ENCODE measurements around the gene DNAI4. TPM values are rescaled to one million over a fixed set of nuclear protein-coding genes. Genes with fewer than 3 reads are reported as not detected.

The DNAI4 gene
- polyA plus RNA-seq, 1 experiment, result 2.1 TPM

- H3K9me3 ChIP-seq (ENCODE audit: control insufficient read depth, insufficient read depth, low read length), result no peaks in the 10 kb centered on the region
- no peaks in the 10 kb centered on the region for H3K27me3 ChIP-seq (ENCODE audit: control insufficient read depth, insufficient read depth, low read length)
- CTCF ChIA-PET, result interaction anchor here (0.8 kb wide), 1 partner anchor 806 kb away, joined by 4 read pairs; no protein-coding TSS in a partner anchor
- no peak overlapping the region for H3K4me3 ChIP-seq (ENCODE audit: low read depth, low read length)
- no peak for DNase-seq (ENCODE audit: low read depth, low spot score)
- no peak overlapping the region for H3K27ac ChIP-seq (ENCODE audit: low read depth, low read length)
- no peak for TF ChIP-seq CTCF (IDR thresholded peaks at IDR 0.05; ENCODE audit: low read depth, low read length)
- POLR2A ChIA-PET, result no interaction called here
These were observed 29.6 kb upstream of the DNAI4 start for GRCh38 chr1:66954208-66954607.

- H3K27ac ChIP-seq (ENCODE audit: low read depth, low read length), result no peak overlapping the region
- CTCF ChIA-PET, result interaction anchor here (1.0 kb wide), 1 partner anchor 30 kb away, joined by 3 read pairs; no protein-coding TSS in a partner anchor
- peak; percentile 48 for DNase-seq (ENCODE audit: low read depth, low spot score)
These were observed 26.9 kb upstream of the DNAI4 start for GRCh38 chr1:66951513-66951912.

GRCh38 chr1:66947267-66947666 lies 22.6 kb upstream of the DNAI4 start:
- Histone ChIP-seq H3K9me3 (ENCODE audit: control insufficient read depth, insufficient read depth, low read length) (no peaks in the 10 kb centered on the region), H3K27ac (ENCODE audit: low read depth, low read length) (no peak overlapping the region), H3K27me3 (ENCODE audit: control insufficient read depth, insufficient read depth, low read length) (no peaks in the 10 kb centered on the region), H3K4me3 (ENCODE audit: low read depth, low read length) (no peak overlapping the region)
- no peak for DNase-seq (ENCODE audit: low read depth, low spot score)
- TF ChIP-seq CTCF (IDR thresholded peaks at IDR 0.05; ENCODE audit: low read depth, low read length), result no peak
- POLR2A ChIA-PET, result no interaction called here
- CTCF ChIA-PET, result interaction anchor here (0.7 to 1.0 kb wide), 2 partner anchors 202 to 520 kb away, joined by 3 read pairs; no protein-coding TSS in a partner anchor

More at GRCh38 chr1:66951513-66951912, 26.9 kb upstream of the DNAI4 start:
- TF ChIP-seq CTCF (IDR thresholded peaks at IDR 0.05; ENCODE audit: low read depth, low read length), result no peak
- no peaks in the 10 kb centered on the region for H3K27me3 ChIP-seq (ENCODE audit: control insufficient read depth, insufficient read depth, low read length)
- no peaks in the 10 kb centered on the region for H3K9me3 ChIP-seq (ENCODE audit: control insufficient read depth, insufficient read depth, low read length)
- H3K4me3 ChIP-seq (ENCODE audit: low read depth, low read length), result no peak overlapping the region
- POLR2A ChIA-PET, result interaction anchor here (0.6 kb wide), 1 partner anchor 17 kb away, joined by 3 read pairs; no protein-coding TSS in a partner anchor

GRCh38 chr1:66945316-66945715 lies 20.7 kb upstream of the DNAI4 start:
- no peak for DNase-seq (ENCODE audit: low read depth, low spot score)
- Histone ChIP-seq H3K27me3 (ENCODE audit: control insufficient read depth, insufficient read depth, low read length) (no peaks in the 10 kb centered on the region), H3K27ac (ENCODE audit: low read depth, low read length) (no peak overlapping the region), H3K9me3 (ENCODE audit: control insufficient read depth, insufficient read depth, low read length) (no peaks in the 10 kb centered on the region), H3K4me3 (ENCODE audit: low read depth, low read length) (no peak overlapping the region)
- CTCF ChIA-PET, result interaction anchor here (0.6 kb wide), 1 partner anchor 50 kb away, joined by 3 read pairs; no protein-coding TSS in a partner anchor
- POLR2A ChIA-PET, result no interaction called here
- no peak for TF ChIP-seq CTCF (IDR thresholded peaks at IDR 0.05; ENCODE audit: low read depth, low read length)

GRCh38 chr1:66944330-66945274 lies 19.9 kb upstream of the DNAI4 start:
- Histone ChIP-seq H3K27ac (ENCODE audit: low read depth, low read length) (peak overlapping the region; percentile 22), H3K9me3 (ENCODE audit: control insufficient read depth, insufficient read depth, low read length) (no peaks in the 10 kb centered on the region), H3K4me3 (ENCODE audit: low read depth, low read length) (no peak overlapping the region), H3K27me3 (ENCODE audit: control insufficient read depth, insufficient read depth, low read length) (no peaks in the 10 kb centered on the region)
- no peak for TF ChIP-seq CTCF (IDR thresholded peaks at IDR 0.05; ENCODE audit: low read depth, low read length)
- DNase-seq (ENCODE audit: low read depth, low spot score), result peak; percentile 27
- ChIA-PET CTCF (interaction anchor here (1.3 to 1.4 kb wide), 2 partner anchors 52 to 204 kb away, joined by 3 to 4 read pairs; no protein-coding TSS in a partner anchor), POLR2A (no interaction called here)

Measured in AG04450 (cell line).